ENCODE data around the gene GAL3ST3.

Gene GAL3ST3

GRCh38 chr11:66015936-66016792 lies 32.8 kb downstream of the GAL3ST3 start:
- TF ChIP-seq CTCF (IDR thresholded peaks at IDR 0.05; ENCODE audit: extremely low read depth, missing control alignments) = no peak
- DNase-seq (ENCODE audit: low spot score) = no peak

- TF ChIP-seq CTCF (IDR thresholded peaks at IDR 0.05; ENCODE audit: extremely low read depth, missing control alignments) = no peak
- DNase-seq (ENCODE audit: low spot score) = no peak
These were observed 33.5 kb downstream of the GAL3ST3 start for GRCh38 chr11:66015454-66015881.

DNA sequence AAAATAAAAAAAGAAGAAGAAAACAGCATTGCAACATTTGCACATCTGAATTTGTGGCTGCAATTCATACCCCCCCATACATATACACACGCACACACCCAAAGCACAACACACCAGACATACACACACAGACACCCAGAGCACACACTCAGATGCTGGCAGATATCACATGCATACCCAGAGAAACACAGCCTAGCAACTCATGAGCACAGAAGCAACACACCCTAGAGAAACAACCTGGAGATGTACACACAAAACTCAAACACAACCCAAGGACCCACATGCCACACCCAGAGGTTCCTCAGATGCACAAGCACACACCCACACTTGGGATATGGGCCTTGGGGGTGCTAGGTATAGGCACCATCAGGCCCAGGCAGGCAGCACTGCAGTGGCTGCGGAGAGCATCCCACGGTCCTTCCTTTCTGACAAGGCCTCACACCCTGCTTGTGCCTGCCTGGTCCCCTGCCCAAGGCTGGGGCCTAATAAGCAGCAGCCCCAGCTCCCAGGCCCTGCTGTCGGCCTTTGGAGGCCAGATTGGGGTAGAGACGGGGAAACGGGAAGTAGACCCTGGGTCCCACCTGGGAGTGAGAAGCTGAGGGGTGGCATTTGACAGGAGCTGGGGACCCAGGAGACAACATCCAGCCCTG lies 34.0 kb downstream of the GAL3ST3 start:
- peak; percentile 14 for DNase-seq (ENCODE audit: low spot score)
- TF ChIP-seq CTCF (IDR thresholded peaks at IDR 0.05; ENCODE audit: extremely low read depth, missing control alignments) = no peak

GRCh38 chr11:66013762-66014100 lies 35.2 kb downstream of the GAL3ST3 start:
- no peak for TF ChIP-seq CTCF (IDR thresholded peaks at IDR 0.05; ENCODE audit: extremely low read depth, missing control alignments)
- DNase-seq (ENCODE audit: low spot score) = no peak

DNA sequence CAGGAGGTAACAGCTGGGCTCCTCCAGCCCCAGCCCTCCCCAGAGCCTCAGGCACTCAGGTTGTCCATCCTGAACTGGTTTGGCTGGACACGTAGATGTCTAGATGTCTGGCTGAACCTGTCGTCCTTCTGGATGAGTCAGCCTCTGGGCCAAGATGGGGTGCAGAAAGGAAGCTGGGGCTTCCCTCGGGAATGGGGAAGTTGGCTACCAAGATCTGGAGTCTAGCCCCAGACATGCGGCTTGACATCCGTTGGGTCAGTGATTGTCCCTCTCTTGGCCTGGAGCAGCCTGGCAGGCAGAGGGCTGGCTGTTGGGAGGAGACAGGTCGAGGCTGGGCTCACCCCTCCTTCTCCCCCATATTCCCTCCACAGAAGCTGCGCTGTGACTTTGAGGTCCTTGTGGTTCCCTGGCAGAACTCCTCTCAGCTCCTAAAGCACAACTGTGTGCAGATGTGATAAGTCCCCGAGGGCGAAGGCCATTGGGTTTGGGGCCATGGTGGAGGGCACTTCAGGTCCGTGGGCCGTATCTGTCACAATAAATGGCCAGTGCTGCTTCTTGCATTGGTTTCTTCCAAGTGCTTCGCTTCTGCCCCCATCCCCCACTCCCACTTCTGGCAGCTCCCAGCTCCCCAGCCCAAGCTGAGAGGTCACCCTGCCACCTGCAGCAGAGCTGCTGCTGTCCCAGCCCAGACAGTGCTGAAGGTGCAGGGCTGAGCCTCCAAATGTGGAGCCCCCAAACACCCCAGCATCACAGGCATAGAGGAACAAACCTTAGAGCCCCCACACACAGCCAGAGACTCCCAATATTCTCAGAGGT lies 35.8 kb downstream of the GAL3ST3 start:
- peak; percentile 25 for DNase-seq (ENCODE audit: low spot score)
- no peak for TF ChIP-seq CTCF (IDR thresholded peaks at IDR 0.05; ENCODE audit: extremely low read depth, missing control alignments)

GRCh38 chr11:66012371-66012945 lies 36.5 kb downstream of the GAL3ST3 start:
- TF ChIP-seq CTCF (IDR thresholded peaks at IDR 0.05; ENCODE audit: extremely low read depth, missing control alignments) = no peak
- peak; percentile 29 for DNase-seq (ENCODE audit: low spot score)

Data from GM20000 (cell line).